Measurements from ENCODE around the gene NR4A1. TPM values are rescaled to one million over a fixed set of nuclear protein-coding genes. Genes with fewer than 3 reads are reported as not detected.

The NR4A1 gene
- total and polyA plus RNA-seq, 2 of the 13 experiments (the other 11 are each of a cell fraction or from before 2014, with no cell fraction given), result 5.7 to 15.2 TPM

- 15% methylated on average over 9 of the region's 9 CpGs for WGBS (ENCODE audit: low lambda C conversion rate)
- no TSS peak for BruUV-seq (replicated peaks)
- DNase-seq (ENCODE audit: low spot score), result no peak
- Histone ChIP-seq H2AFZ (ENCODE audit: low read length) (no peak overlapping the region), H3K4me1 (ENCODE audit: insufficient read depth, low read length) (peaks cover 49% of the 10 kb centered on the region), H3K36me3 (replicated peaks in 1 of 2; ENCODE audit: control insufficient read depth in 1 of 2, insufficient read depth in 2 of 2, low read length in 2 of 2) (no peaks in the 10 kb centered on the region), H4K20me1 (ENCODE audit: insufficient read depth, low read length) (no peaks in the 10 kb centered on the region), H3K27me3 (ENCODE audit: control insufficient read depth in 1 of 2, insufficient read depth in 2 of 2, low read length in 2 of 2) (peaks cover 12 to 52% of the 10 kb centered on the region in 2 experiments), H3K27ac (ENCODE audit: extremely low read length, insufficient read depth, low read length) (no peak overlapping the region), H3K9ac (ENCODE audit: insufficient read depth, low read depth, low read length) (no peak overlapping the region), H3K79me2 (ENCODE audit: insufficient read depth, low read length) (no peaks in the 10 kb centered on the region), H3K4me3 (replicated peaks in 1 of 3; ENCODE audit: insufficient read depth in 1 of 3, low read depth in 2 of 3, low read length in 3 of 3) (no peak overlapping the region), H3K4me2 (ENCODE audit: low read depth, low read length) (no peak overlapping the region), H3K9me3 (ENCODE audit: low read length) (no peaks in the 10 kb centered on the region)
- in situ Hi-C loops (cut with HindIII; ENCODE audit: extremely low pct_ligation_motif_present, low pct_unique_long_range_greater_than_20kb), result loop anchor here (5.0 kb wide), 1 partner anchor 57 kb away; no protein-coding TSS in a partner anchor
- POLR2A ChIA-PET, result no interaction called here
- TF ChIP-seq ZNF263 (CRISPR knock-in tag; IDR thresholded peaks at IDR 0.05), result 0 out of 2 replicates have a peak, but pooled peaks have one; percentile 39
- TF ChIP-seq GABPB1 (CRISPR knock-in tag; IDR thresholded peaks at IDR 0.05), result no peak
- TF ChIP-seq MED8 (CRISPR knock-in tag; IDR thresholded peaks at IDR 0.05; ENCODE audit: insufficient replicate concordance), result no peak
- TF ChIP-seq ZNF740 (CRISPR knock-in tag; IDR thresholded peaks at IDR 0.05), result no peak
- no peak for FAIRE-seq
- intact Hi-C loops (cut with micrococcal nuclease; ENCODE audit: unreplicated experiment), result loop anchor here (5.0 kb wide), 1 partner anchor 33 kb away; no protein-coding TSS in a partner anchor
- ATAC-seq, result no peak
- CTCF ChIA-PET (ENCODE audit: low intra/inter-chr PET ratio, low total read pairs), result interaction anchor here (1.0 to 3.1 kb wide), 2 partner anchors 59 kb away, joined by 3 to 79 read pairs; no protein-coding TSS in a partner anchor
These were observed 33.4 kb downstream of the NR4A1 start for GRCh38 chr12:52084491-52085231.

GRCh38 chr12:52085682-52086180 lies 34.5 kb downstream of the NR4A1 start:
- intact Hi-C loops (cut with micrococcal nuclease; ENCODE audit: unreplicated experiment), result no loop called here
- Histone ChIP-seq H3K9me3 (ENCODE audit: low read length) (no peaks in the 10 kb centered on the region), H3K4me2 (ENCODE audit: low read depth, low read length) (no peak overlapping the region), H3K79me2 (ENCODE audit: insufficient read depth, low read length) (no peaks in the 10 kb centered on the region), H3K27ac (ENCODE audit: extremely low read length, insufficient read depth, low read length) (no peak overlapping the region), H3K9ac (ENCODE audit: insufficient read depth, low read depth, low read length) (no peak overlapping the region), H3K4me3 (replicated peaks in 1 of 3; ENCODE audit: insufficient read depth in 1 of 3, low read depth in 2 of 3, low read length in 3 of 3) (no peak overlapping the region), H4K20me1 (ENCODE audit: insufficient read depth, low read length) (no peaks in the 10 kb centered on the region), H3K4me1 (ENCODE audit: insufficient read depth, low read length) (peaks cover 44% of the 10 kb centered on the region), H3K36me3 (replicated peaks in 1 of 2; ENCODE audit: control insufficient read depth in 1 of 2, insufficient read depth in 2 of 2, low read length in 2 of 2) (no peaks in the 10 kb centered on the region), H2AFZ (ENCODE audit: low read length) (no peak overlapping the region), H3K27me3 (ENCODE audit: control insufficient read depth in 1 of 2, insufficient read depth in 2 of 2, low read length in 2 of 2) (peaks cover 12 to 55% of the 10 kb centered on the region in 2 experiments)
- BruUV-seq (replicated peaks), result no TSS peak
- ChIA-PET POLR2A (no interaction called here), CTCF (ENCODE audit: low intra/inter-chr PET ratio, low total read pairs) (interaction anchor here (1.0 kb wide), 1 partner anchor 60 kb away, joined by 3 read pairs; no protein-coding TSS in a partner anchor)
- ATAC-seq, result no peak
- FAIRE-seq, result no peak
- in situ Hi-C loops (cut with HindIII; ENCODE audit: extremely low pct_ligation_motif_present, low pct_unique_long_range_greater_than_20kb), result no loop called here
- WGBS (ENCODE audit: low lambda C conversion rate), result 52% methylated on average over 5 of the region's 6 CpGs
- no peak for DNase-seq (ENCODE audit: low spot score)
- TF ChIP-seq HMG20A (CRISPR knock-in tag; IDR thresholded peaks at IDR 0.05; ENCODE audit: borderline replicate concordance) (no peak), ZBTB42 (CRISPR knock-in tag; IDR thresholded peaks at IDR 0.05) (no peak), YEATS2 (CRISPR knock-in tag; IDR thresholded peaks at IDR 0.05; ENCODE audit: borderline replicate concordance) (no peak), ZNF674 (CRISPR knock-in tag; IDR thresholded peaks at IDR 0.05; ENCODE audit: low read depth) (no peak), NFE2L1 (CRISPR knock-in tag; IDR thresholded peaks at IDR 0.05; ENCODE audit: borderline replicate concordance) (no peak), ZNF598 (CRISPR knock-in tag; IDR thresholded peaks at IDR 0.05; ENCODE audit: borderline replicate concordance) (no peak), E2F2 (CRISPR knock-in tag; IDR thresholded peaks at IDR 0.05; ENCODE audit: borderline replicate concordance) (no peak), TCF7 (IDR thresholded peaks at IDR 0.05; ENCODE audit: low read depth) (no peak)

Measured in HepG2 (cell line).